ENCODE measurements around the gene SLCO4A1.

- TF ChIP-seq CTCF (conservative IDR thresholded peaks at IDR 0.05 in 1 of 2, IDR thresholded peaks at IDR 0.05 in 1 of 2; ENCODE audit: low read depth in 1 of 2, low read length in 2 of 2), result no peak
- no peak for TF ChIP-seq EZH2 (IDR thresholded peaks at IDR 0.05; ENCODE audit: low read length, missing control alignments)
Observed at GRCh38 chr20:62671765-62672164, 29.5 kb downstream of the SLCO4A1 start.

All from fibroblast of lung (primary cell).